Liver (tissue), 9 donors: Measurements from ENCODE around the gene TTC24. TPM values are rescaled to one million over a fixed set of nuclear protein-coding genes. Genes with fewer than 3 reads are reported as not detected.

Experiments used
- DNase-seq: peaks from one replicate; pipeline ENCODE4 v3.0.0-alpha.2; 2017; ENCODE audit warnings: low spot score
- H3K27ac ChIP-seq, 2 donors: one replicate each; pipeline ENCODE4 v1.7.0; 2013; ENCODE audit warnings: inconsistent platforms in 2 of 2, low read length in 2 of 2, control low read depth in 1 of 2, low read depth in 1 of 2, mild to moderate bottlenecking in 1 of 2
- H3K27me3 ChIP-seq, 4 donors: one replicate each; pipeline versions ENCODE4 v1.6.1 to v1.7.0; 2013; ENCODE audit warnings: low read length in 3 of 4, inconsistent platforms in 1 of 4, mild to moderate bottlenecking in 1 of 4, moderate library complexity in 1 of 4; ENCODE audit not compliant: control insufficient read depth in 4 of 4, insufficient read depth in 4 of 4
- H3K36me3 ChIP-seq, 4 donors: one replicate each; pipeline versions ENCODE4 v1.6.1 to v1.7.0; 2013; ENCODE audit warnings: low read length in 3 of 4, mild to moderate bottlenecking in 3 of 4, low read depth in 1 of 4, moderate library complexity in 1 of 4; ENCODE audit not compliant: control insufficient read depth in 4 of 4, insufficient read depth in 3 of 4
- H3K4me1 ChIP-seq, 4 donors: one replicate each; pipeline versions ENCODE4 v1.6.1 to v1.7.0; 2013; ENCODE audit warnings: low read length in 3 of 4, mild to moderate bottlenecking in 3 of 4, moderate library complexity in 1 of 4; ENCODE audit not compliant: control insufficient read depth in 4 of 4, insufficient read depth in 4 of 4
- H3K4me3 ChIP-seq, 3 donors: one replicate each; pipeline versions ENCODE4 v1.6.1 to v1.7.0; 2013; ENCODE audit warnings: low read length in 3 of 3, control low read depth in 1 of 3, low read depth in 1 of 3, mild to moderate bottlenecking in 1 of 3
- H3K9ac ChIP-seq, 2 donors: one replicate each; pipeline ENCODE4 v1.7.0; 2013; ENCODE audit warnings: low read length in 2 of 2, mild to moderate bottlenecking in 2 of 2, moderate library complexity in 2 of 2, control low read depth in 1 of 2, low read depth in 1 of 2
- H3K9me3 ChIP-seq, 4 donors: one replicate each; pipeline versions ENCODE4 v1.6.1 to v1.7.0; 2013; ENCODE audit warnings: low read length in 3 of 4; ENCODE audit not compliant: control insufficient read depth in 4 of 4
- CTCF ChIP-seq: fragments of 150-350 bp; IDR thresholded peaks from 2 replicates; pipeline ENCODE4 v1.5.1; 2017; ENCODE audit warnings: improper control_type of control experiment, low read depth, low read length; ENCODE audit not compliant: missing input control
- EGR1 ChIP-seq, 2 donors: IDR thresholded peaks; 2 replicates each; pipeline ENCODE4 v1.6.1; 2016 to 2018; ENCODE audit warnings: antibody characterized with exemption in 2 of 2, low read depth in 2 of 2
- NR2F2 ChIP-seq: IDR thresholded peaks from 2 replicates; pipeline ENCODE4 v1.6.1; 2016; ENCODE audit warnings: antibody characterized with exemption
- RAD21 ChIP-seq, 2 donors: IDR thresholded peaks; 2 replicates each; pipeline ENCODE4 v1.6.1; 2016; ENCODE audit warnings: antibody characterized with exemption in 2 of 2, mild to moderate bottlenecking in 2 of 2
- RXRA ChIP-seq, 2 donors: IDR thresholded peaks; 2 replicates each; pipeline ENCODE4 v1.6.1; 2017 to 2018; ENCODE audit warnings: antibody characterized with exemption in 2 of 2, mild to moderate bottlenecking in 1 of 2
- SP1 ChIP-seq: IDR thresholded peaks from 2 replicates; pipeline ENCODE4 v1.6.1; 2018; ENCODE audit warnings: antibody characterized with exemption, mild to moderate bottlenecking
- YY1 ChIP-seq: IDR thresholded peaks from 2 replicates; pipeline ENCODE4 v1.6.1; 2016; ENCODE audit warnings: antibody characterized with exemption, mild to moderate bottlenecking
- ZBTB33 ChIP-seq: IDR thresholded peaks from 2 replicates; pipeline ENCODE4 v1.6.1; 2016; ENCODE audit warnings: antibody characterized with exemption
- WGBS: extraction: QIAGEN DNeasy Blood & Tissue Kit; methylation state at CpG from one replicate; pipeline ENCODE4 v1.1.7; 2013; 5-methylcytosine and 5-hydroxymethylcytosine counted together
- polyA plus RNA-seq, 2 donors: library from polyadenylated mRNA; stranded (reverse) in 1 of 2; unstranded in 1 of 2; fragments of 200-250 nt in 1 of 2; fragments of >200 nt in 1 of 2; fragmentation: Nextera tagmentation in 1 of 2; extraction: Ambion mirVana in 1 of 2; gene quantifications; one replicate each; pipeline versions ENCODE4 v1.2.1 to v1.2.3, GENCODE V29; 2013 to 2015
- total RNA-seq, 2 donors: library from RNA; depleted of rRNA; stranded (reverse); fragments of >200 nt; gene quantifications; one replicate each; pipeline ENCODE4 v1.2.3, GENCODE V29; 2014
- TF ChIP-seq, protein P1 (sequence below): IDR thresholded peaks from 2 replicates; pipeline ENCODE4 v1.6.1; 2016; ENCODE audit warnings: antibody characterized with exemption
- donor health status: healthy.
- donor health status: healthy.
- donor health status: healthy.
- donor health status: healthy.
- donor health status: healthy.

TTC24 gene
- total and polyA plus RNA-seq, 4 donors = 0.08 to 0.14 (median 0.10) TPM; not detected in 1

GRCh38 chr1:156616463-156616862 is 36.9 kb downstream of the TTC24 start:
- Histone ChIP-seq H3K27me3 (peaks cover 0 to 4% (median 0%) of the 10 kb centered on the region in 4 donors), H3K4me3 (no peak overlapping the region), H3K9me3 (no peaks in the 10 kb centered on the region), H3K36me3 (no peaks in the 10 kb centered on the region), H3K9ac (no peak overlapping the region), H3K27ac (no peak overlapping the region), H3K4me1 (no peaks in the 10 kb centered on the region)
- TF ChIP-seq YY1 (no peak), SP1 (no peak), RAD21 (IDR thresholded peaks at IDR 0.05) (peak in 1 of 2 donors; percentile 9), ZBTB33 (no peak)
- TF ChIP-seq, protein P1, sequence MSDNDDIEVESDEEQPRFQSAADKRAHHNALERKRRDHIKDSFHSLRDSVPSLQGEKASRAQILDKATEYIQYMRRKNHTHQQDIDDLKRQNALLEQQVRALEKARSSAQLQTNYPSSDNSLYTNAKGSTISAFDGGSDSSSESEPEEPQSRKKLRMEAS = no peak
- DNase-seq = no peak
- WGBS = 10% methylated on average over 5 of the region's 5 CpGs

DNA sequence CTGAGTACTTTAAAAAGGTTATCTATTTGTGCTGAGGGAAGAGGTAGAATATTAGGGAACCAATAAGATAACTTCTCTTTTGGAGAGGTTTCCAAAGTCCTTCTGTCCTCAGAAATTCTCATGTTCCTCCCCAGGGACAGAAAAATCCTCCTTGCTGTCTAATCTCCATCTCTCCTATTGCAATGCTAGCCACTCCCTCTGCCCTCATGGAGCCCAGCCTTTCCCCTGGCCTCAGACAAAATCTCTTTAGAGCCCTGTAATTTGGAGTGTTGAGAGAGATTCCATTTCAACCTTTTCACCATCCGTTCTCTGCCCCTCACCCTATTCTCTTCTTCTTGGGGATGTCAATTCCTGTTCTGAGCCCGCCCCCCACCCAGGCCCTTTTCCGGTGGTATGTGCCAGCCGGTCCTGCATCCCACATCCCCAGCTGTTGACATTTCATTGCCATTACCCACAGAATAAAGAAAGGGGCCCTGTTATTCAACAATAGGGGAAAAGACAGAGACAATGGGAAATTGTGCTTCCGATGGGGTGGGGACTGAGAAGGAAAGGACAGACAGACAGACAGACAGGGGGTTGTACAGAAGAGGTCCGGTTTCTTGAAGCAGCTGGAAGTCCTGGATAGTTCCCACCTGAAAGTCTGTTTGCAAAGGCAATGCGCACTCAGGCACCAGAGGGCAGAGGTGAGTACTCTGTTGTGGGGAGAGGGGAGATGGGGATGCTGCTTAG is 39.5 kb downstream of the TTC24 start, which contains the start of gene HAPLN2:
Gene HAPLN2 (plus strand): TSS at position 563 of the 729 bp plus-strand sequence. CDS start 4,076 bp downstream, outside the sequence.
- Histone ChIP-seq H3K4me3 (no peak within 1 kb of the TSS), H3K36me3 (no peaks in the 10 kb centered on the region), H3K27ac (no peak within 1 kb of the TSS), H3K9me3 (no peaks in the 10 kb centered on the region), H3K9ac (no peak within 1 kb of the TSS), H3K27me3 (peaks cover 0 to 7% (median 2%) of the 10 kb centered on the region in 4 donors), H3K4me1 (peaks cover 0 to 5% (median 0%) of the 10 kb centered on the region in 4 donors)
- no peak for DNase-seq
- TF ChIP-seq EGR1 (IDR thresholded peaks at IDR 0.05; ENCODE audit: low read depth in 2 of 2) (no peak), RXRA (IDR thresholded peaks at IDR 0.05) (no peak), CTCF (peak; percentile 37), RAD21 (IDR thresholded peaks at IDR 0.05) (peak in 1 of 2 donors; percentile 55), YY1 (no peak)
- 7% methylated on average over 7 of the region's 7 CpGs for WGBS

DNA sequence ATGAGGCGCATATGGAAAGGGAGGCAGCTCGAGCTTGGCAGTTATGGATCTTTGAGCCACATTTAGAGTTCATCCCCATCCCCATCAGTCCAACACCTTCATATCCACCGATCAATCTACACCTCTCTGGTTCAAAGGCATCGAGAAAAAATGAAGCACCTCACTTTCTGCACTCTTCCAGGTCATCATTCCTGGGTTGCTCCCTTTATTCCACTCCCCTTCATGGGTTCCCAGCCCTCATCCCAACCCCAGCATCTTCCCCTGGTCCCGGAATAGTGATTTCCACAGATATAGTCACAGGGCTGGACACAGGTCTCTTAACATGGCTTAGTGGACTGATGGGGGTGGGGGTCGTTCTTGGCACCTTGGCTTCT is 40.0 kb downstream of the TTC24 start:
- Histone ChIP-seq H3K9me3 (no peaks in the 10 kb centered on the region), H3K27ac (no peak overlapping the region), H3K36me3 (no peaks in the 10 kb centered on the region), H3K4me3 (no peak overlapping the region), H3K4me1 (peaks cover 2 to 10% (median 4%) of the 10 kb centered on the region in 4 donors), H3K9ac (no peak overlapping the region), H3K27me3 (peaks cover 0 to 7% (median 3%) of the 10 kb centered on the region in 4 donors)
- 23% methylated on average over 6 of the region's 6 CpGs for WGBS
- no peak for TF ChIP-seq NR2F2
- TF ChIP-seq RXRA (IDR thresholded peaks at IDR 0.05) = no peak
- DNase-seq = no peak
